Stomach (tissue), 9 donors: ENCODE data around the gene MTCL1. TPM values are rescaled to one million over a fixed set of nuclear protein-coding genes. Genes with fewer than 3 reads are reported as not detected.

Source experiments
- DNase-seq, 2 donors: peaks; one replicate each; pipeline versions ENCODE4 v3.0.0 to v3.0.0-alpha.2; 2013 to 2019
- H3K27ac ChIP-seq, 5 donors: fragments of 200-600 bp in 4 of 5; sonication (generic) in 4 of 5; one replicate each; pipeline ENCODE4 v1.5.1; 2013 to 2019; ENCODE audit warnings: mild to moderate bottlenecking in 1 of 5, moderate library complexity in 1 of 5
- H3K27me3 ChIP-seq, 3 donors: fragments of 200-600 bp; sonication (generic); one replicate each; pipeline ENCODE4 v1.5.1; 2017 to 2019; ENCODE audit warnings: mixed run types in 1 of 3
- H3K36me3 ChIP-seq, 4 donors: fragments of 200-600 bp; sonication (generic); 1 replicate in 3 of 4; 2 replicates in 1 of 4; pipeline ENCODE4 v1.5.1; 2016 to 2019
- H3K4me1 ChIP-seq, 4 donors: fragments of 200-600 bp; sonication (generic); one replicate each; pipeline ENCODE4 v1.5.1; 2016 to 2019
- H3K4me3 ChIP-seq, 4 donors: fragments of 200-600 bp; sonication (generic) in 3 of 4; one replicate each; pipeline ENCODE4 v1.5.1; 2016 to 2019; ENCODE audit warnings: mild to moderate bottlenecking in 1 of 4
- H3K9me3 ChIP-seq, 4 donors: fragments of 200-600 bp; sonication (generic); one replicate each; pipeline ENCODE4 v1.5.1; 2016 to 2019
- CTCF ChIP-seq, 7 experiments: fragments of 450-650 bp in 4 of 7; fragments of 200-600 bp in 3 of 7; sonication (generic) in 3 of 7; IDR thresholded peaks; one replicate each; pipeline ENCODE4 v1.5.1; 2016 to 2019; ENCODE audit warnings: antibody characterized with exemption in 7 of 7, control low read depth in 2 of 7, mild to moderate bottlenecking in 1 of 7
- EP300 ChIP-seq: sonication (generic); formaldehyde crosslinking; IDR thresholded peaks from one replicate; pipeline ENCODE4 v1.6.1; 2017; ENCODE audit warnings: antibody characterized with exemption
- POLR2A ChIP-seq, 4 donors: fragments of 450-650 bp; IDR thresholded peaks; one replicate each; pipeline ENCODE4 v1.6.1; 2016; ENCODE audit warnings: antibody characterized with exemption in 4 of 4, control low read depth in 2 of 4, mild to moderate bottlenecking in 1 of 4, moderate library complexity in 1 of 4
- POLR2AphosphoS5 ChIP-seq, 3 donors: sonication (generic); formaldehyde crosslinking; IDR thresholded peaks; one replicate each; pipeline ENCODE4 v1.6.1; 2016; ENCODE audit warnings: antibody characterized with exemption in 3 of 3
- WGBS, 5 donors: extraction: QIAGEN DNeasy Blood & Tissue Kit in 3 of 5; methylation state at CpG; one replicate each; pipeline versions ENCODE4 v1.1.5 to v1.1.7; 2013 to 2018; 5-methylcytosine and 5-hydroxymethylcytosine counted together
- intact Hi-C: fragments of 100-400 bp; cut with DNase I; formaldehyde crosslinking; loops from one replicate; pipeline ENCODE4 v1.15.1; 2023; ENCODE audit warnings: low total_unique reads
- polyA plus RNA-seq, 3 donors: library from polyadenylated mRNA; stranded (reverse); fragments of 200-250 nt; gene quantifications; one replicate each; pipeline ENCODE4 v1.2.3, GENCODE V29; 2013
- total RNA-seq, 5 donors: library from RNA; depleted of rRNA; stranded (reverse); fragments of >200 nt; gene quantifications; one replicate each; pipeline versions ENCODE4 v1.1.0 to v1.2.3, GENCODE V29; 2014 to 2016
- donor health status: healthy with polysubstance abuse.
- donor health status: Bipolar disorder and iron deficiency.
- donor health status: healthy.

MTCL1 gene
- total and polyA plus RNA-seq, 8 donors = 2.3 to 225 (median 20.5) TPM

GRCh38 chr18:8830067-8831060 lies 125.0 kb downstream of the MTCL1 start:
- peaks cover 0 to 8% (median 4%) of the 10 kb centered on the region in 4 donors for H3K36me3 ChIP-seq
- WGBS, 5 donors = 85 to 96% (median 95%) methylated on average over 16 of the region's 16 CpGs
- DNase-seq = no peak
- H3K4me3 ChIP-seq = no peak overlapping the region
- intact Hi-C loops = no loop called here
- no peaks in the 10 kb centered on the region for H3K9me3 ChIP-seq
- TF ChIP-seq POLR2AphosphoS5 (IDR thresholded peaks at IDR 0.05) (no peak), CTCF (IDR thresholded peaks at IDR 0.05) (no peak), POLR2A (IDR thresholded peaks at IDR 0.05) (no peak), EP300 (no peak)
- H3K27me3 ChIP-seq = no peaks in the 10 kb centered on the region
- peaks cover 12 to 34% (median 29%) of the 10 kb centered on the region in 4 donors for H3K4me1 ChIP-seq
- H3K27ac ChIP-seq = no peak overlapping the region

- H3K27ac ChIP-seq = no peak overlapping the region
- WGBS, 5 donors = 80 to 86% (median 83%) methylated on average over 3 of the region's 3 CpGs
Measured at GRCh38 chr18:8831112-8831511, 125.8 kb downstream of the MTCL1 start.

GRCh38 chr18:8831531-8831930 lies 126.2 kb downstream of the MTCL1 start:
- DNase-seq = no peak
- Histone ChIP-seq H3K27ac (no peak overlapping the region), H3K36me3 (no peaks in the 10 kb centered on the region), H3K4me3 (no peak overlapping the region), H3K4me1 (peaks cover 12 to 37% (median 30%) of the 10 kb centered on the region in 4 donors), H3K27me3 (no peaks in the 10 kb centered on the region), H3K9me3 (peaks cover 0 to 1% (median 0%) of the 10 kb centered on the region in 4 donors)
- intact Hi-C loops = no loop called here
- WGBS, 5 donors = 93 to 97% (median 96%) methylated on average over 14 of the region's 14 CpGs
- TF ChIP-seq POLR2AphosphoS5 (IDR thresholded peaks at IDR 0.05) (no peak), EP300 (no peak), POLR2A (IDR thresholded peaks at IDR 0.05) (no peak), CTCF (IDR thresholded peaks at IDR 0.05) (no peak)

More at GRCh38 chr18:8831112-8831511, 125.8 kb downstream of the MTCL1 start:
- Histone ChIP-seq H3K9me3 (no peaks in the 10 kb centered on the region), H3K4me3 (no peak overlapping the region), H3K27me3 (no peaks in the 10 kb centered on the region), H3K4me1 (peaks cover 12 to 39% (median 32%) of the 10 kb centered on the region in 4 donors), H3K36me3 (peaks cover 0 to under 1% (median under 1%) of the 10 kb centered on the region in 4 donors)
- intact Hi-C loops = no loop called here
- no peak for TF ChIP-seq POLR2AphosphoS5 (IDR thresholded peaks at IDR 0.05)
- no peak for DNase-seq

GRCh38 chr18:8833480-8833879 lies 128.1 kb downstream of the MTCL1 start:
- no peak for DNase-seq
- no peaks in the 10 kb centered on the region for H3K27me3 ChIP-seq
- TF ChIP-seq EP300 = no peak
- no peak for TF ChIP-seq POLR2A (IDR thresholded peaks at IDR 0.05)
- TF ChIP-seq CTCF (IDR thresholded peaks at IDR 0.05) = no peak
- TF ChIP-seq POLR2AphosphoS5 (IDR thresholded peaks at IDR 0.05) = no peak
- H3K27ac ChIP-seq = no peak overlapping the region
- peaks cover under 1 to 20% (median 12%) of the 10 kb centered on the region in 4 donors for H3K4me1 ChIP-seq
- 80 to 86% (median 83%) methylated on average over 2 of the region's 2 CpGs for WGBS, 5 donors
- H3K36me3 ChIP-seq = no peaks in the 10 kb centered on the region
- no peak overlapping the region for H3K4me3 ChIP-seq
- intact Hi-C loops = no loop called here
- H3K9me3 ChIP-seq = peaks cover 3 to 13% (median 8%) of the 10 kb centered on the region in 4 donors
